Tracheal epithelial cell (primary cell): Measurements from ENCODE around the gene LALBA. TPM values are rescaled to one million over a fixed set of nuclear protein-coding genes. Genes with fewer than 3 reads are reported as not detected.

Experiments
- total RNA-seq: library from RNA; depleted of rRNA; stranded (reverse); fragments of >200 nt; gene quantifications from 2 replicates; pipeline ENCODE4 v1.2.1, GENCODE V29; 2014

LALBA gene
- total RNA-seq, result not detected in 2 replicates

GRCh38 chr12:48569946-48570345 lies at the start of gene LALBA:
TSS of gene LALBA (minus strand) at chr12:48570046. CDS start at chr12:48570020, 26 bp downstream.

DNA sequence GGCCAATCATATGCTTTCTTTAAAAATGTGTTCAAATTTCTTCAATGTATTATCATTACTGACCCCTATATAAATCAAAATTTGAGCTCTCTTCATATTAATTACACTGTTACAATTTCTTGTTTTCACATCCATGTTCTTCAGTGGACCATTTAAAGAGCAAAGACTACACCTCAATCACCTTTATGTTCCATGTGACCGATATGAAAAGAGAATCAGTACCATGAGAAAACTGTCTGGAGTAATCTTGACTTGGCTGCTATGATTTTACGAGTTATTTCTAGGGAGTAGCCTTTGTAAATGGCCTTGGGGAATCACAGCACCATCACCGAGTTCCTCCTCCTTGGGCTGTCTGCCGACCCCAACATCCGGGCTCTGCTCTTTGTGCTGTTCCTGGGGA lies 44.5 kb downstream of the LALBA start, which contains the start of gene OR8S1:
Gene OR8S1 (plus strand): TSS at position 301 of the 400 bp plus-strand sequence. CDS start 0 bp downstream, at position 301.

Other genes starting within 250 kb of the LALBA start
- gene ZNF641, start 219.1 kb downstream of the LALBA start, total RNA-seq, result 4.7 and 11.8 TPM in 2 replicates
- not detected in 2 replicates for gene ANP32D, start 97.5 kb downstream of the LALBA start, total RNA-seq
- 3.4 TPM in 1 of 2 replicates, not detected in the other for gene C12orf54, start 87.5 kb downstream of the LALBA start, total RNA-seq
- not detected in 2 replicates for gene OR8S1, start 44.4 kb downstream of the LALBA start, total RNA-seq
- gene KANSL2, start 112.2 kb upstream of the LALBA start, total RNA-seq, result 35.9 and 67.6 TPM in 2 replicates
- 17.8 and 24.9 TPM in 2 replicates for gene CCNT1, start 146.7 kb upstream of the LALBA start, total RNA-seq
- gene ADCY6, start 219.0 kb upstream of the LALBA start, total RNA-seq, result 12.8 and 20.7 TPM in 2 replicates
- gene CACNB3, start 248.4 kb upstream of the LALBA start, total RNA-seq, result 9.6 and 21.4 TPM in 2 replicates